ENCODE results near the gene ACTR3.

Gene ACTR3

GRCh38 chr2:113876503-113877387 lies 13.1 kb upstream of the ACTR3 start:
- no peak for DNase-seq

DNA sequence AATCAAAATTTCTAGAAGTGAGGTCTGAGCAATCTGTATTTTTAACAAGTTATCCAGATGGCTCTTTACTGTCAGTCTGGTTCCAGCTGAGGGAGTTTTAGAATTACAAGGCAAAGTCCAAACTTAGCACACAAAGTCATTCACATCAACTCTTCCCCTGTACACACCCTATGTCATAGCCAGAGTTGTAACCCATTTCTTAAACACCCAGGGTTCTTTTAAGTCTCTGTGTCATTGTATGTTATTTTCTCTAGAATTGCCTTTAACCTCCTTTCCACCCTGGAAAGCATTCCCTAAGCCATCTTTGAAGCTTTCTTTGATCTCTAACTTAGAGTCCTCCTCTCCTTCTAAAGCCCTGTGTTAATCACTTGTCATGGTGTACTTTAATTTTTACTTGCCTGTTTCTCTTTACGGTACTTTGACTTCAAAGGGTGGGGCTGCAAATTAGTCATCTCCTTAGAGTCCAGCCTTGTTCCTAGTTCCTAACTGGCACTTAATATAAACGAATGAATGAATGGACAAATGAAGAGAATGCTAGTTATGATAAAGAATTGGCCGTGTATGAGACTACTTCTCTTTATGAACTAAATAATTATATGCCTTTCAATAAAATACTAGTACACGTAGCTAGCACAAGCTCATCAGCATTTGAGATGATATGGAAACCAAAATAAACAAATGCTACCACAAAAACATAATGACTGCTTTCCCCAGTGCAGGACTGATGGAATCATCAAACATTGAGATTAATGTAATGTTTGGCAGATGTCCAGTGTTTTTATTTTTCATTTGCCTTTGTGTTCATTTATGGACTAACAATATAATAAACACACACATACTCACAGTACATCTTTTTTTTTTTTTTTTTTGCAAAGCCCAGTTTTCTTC lies 11.9 kb upstream of the ACTR3 start:
- no peak for DNase-seq

DNA sequence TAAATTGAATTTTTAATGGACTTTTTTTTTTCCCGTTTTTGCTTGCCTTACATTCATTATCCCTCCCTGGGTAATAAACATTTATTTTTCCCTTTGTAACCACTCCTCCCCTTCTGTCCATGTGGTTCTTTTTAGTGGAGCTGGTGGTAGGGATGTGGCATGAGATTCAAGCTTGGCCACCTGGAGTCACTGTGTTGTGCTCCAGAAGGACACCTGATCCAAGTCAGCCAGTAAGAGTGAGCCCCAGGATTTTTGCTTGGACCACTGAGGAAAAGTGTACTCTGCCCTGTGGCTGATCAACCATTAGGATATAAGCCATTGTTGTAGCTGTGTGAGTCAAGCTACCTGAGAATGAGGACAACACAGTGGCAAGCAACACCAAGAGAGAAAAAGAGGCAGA lies 11.1 kb upstream of the ACTR3 start:
- DNase-seq = no peak

DNA sequence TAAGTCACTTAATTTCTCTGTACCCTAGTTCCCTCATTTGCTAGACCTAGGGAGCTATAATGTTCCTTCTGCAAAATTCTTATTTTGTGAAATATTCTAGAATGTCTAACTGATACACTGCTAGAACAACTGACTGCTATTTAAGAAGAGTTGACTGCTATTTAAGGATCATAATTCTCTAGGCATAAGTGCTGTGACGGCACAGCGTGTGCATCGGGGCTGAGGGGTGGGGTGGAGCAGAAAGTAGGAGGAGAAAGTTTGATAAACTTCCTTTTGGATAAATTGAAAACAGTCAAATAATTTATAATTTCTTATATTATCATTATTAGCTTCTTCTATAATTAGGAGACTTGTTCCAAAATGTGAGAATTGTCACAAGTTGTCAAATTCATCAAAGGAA lies 10.4 kb upstream of the ACTR3 start:
- DNase-seq = no peak

DNA sequence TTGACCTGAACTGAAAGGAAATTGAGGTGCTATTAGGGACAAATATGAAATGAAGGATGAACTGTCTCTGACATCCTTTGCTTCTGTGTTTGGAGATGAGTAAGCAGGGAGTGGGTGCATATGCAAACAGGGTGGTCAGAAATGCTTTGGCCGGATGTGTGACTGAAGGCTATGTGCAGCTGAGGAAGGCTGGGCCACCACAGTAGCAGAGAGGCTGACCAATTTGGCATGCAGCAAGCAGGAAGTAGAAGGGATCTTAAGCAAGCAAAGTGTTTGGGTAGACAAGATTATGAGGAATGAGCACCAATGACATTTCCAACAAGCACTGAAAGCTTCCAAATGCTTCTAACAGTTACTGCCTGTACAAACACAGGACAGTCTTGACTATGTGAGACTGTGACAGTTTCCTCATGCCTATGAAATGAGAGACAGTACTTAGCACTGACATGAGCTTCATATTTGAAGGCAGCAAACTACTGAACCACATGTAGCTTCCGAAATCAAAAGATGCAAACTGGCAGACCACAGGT lies 3.3 kb upstream of the ACTR3 start:
- no peak for DNase-seq

DNA sequence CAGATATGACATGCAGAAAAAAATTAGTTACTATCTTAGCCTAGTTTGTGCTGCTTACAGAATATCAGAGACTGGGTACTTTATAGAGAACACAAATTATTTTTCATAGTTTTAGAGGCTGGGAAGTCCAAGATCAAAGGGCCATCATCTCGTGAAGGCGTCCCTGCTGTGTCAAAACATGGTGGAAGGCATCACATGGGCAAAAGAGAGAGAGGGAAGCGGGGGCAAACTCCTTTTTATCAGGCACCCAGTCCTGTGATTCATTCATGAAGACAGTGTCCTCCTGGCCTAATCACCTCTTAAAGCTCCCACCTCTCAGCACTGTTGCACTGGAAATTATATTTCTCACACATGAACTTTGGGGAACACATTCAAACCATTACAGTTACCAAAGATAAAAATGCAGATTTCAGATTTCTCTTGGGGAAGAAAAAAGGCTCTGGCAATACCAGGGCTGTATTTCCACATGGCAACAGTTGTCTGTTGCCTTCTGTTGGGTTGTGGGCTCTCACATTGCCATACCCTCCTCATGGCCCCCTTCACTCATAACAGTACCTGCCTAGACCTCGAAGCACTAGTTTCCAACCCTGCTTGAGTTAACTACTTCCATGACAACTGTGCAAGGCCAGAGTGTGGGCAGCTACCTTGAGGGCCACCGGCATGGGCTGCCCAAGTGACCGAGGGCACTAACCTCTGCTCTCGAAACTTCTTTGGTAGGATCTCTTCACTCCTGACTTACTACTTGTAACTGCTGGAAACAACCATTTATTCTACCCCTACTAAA lies 2.7 kb upstream of the ACTR3 start:
- DNase-seq = no peak

DNA sequence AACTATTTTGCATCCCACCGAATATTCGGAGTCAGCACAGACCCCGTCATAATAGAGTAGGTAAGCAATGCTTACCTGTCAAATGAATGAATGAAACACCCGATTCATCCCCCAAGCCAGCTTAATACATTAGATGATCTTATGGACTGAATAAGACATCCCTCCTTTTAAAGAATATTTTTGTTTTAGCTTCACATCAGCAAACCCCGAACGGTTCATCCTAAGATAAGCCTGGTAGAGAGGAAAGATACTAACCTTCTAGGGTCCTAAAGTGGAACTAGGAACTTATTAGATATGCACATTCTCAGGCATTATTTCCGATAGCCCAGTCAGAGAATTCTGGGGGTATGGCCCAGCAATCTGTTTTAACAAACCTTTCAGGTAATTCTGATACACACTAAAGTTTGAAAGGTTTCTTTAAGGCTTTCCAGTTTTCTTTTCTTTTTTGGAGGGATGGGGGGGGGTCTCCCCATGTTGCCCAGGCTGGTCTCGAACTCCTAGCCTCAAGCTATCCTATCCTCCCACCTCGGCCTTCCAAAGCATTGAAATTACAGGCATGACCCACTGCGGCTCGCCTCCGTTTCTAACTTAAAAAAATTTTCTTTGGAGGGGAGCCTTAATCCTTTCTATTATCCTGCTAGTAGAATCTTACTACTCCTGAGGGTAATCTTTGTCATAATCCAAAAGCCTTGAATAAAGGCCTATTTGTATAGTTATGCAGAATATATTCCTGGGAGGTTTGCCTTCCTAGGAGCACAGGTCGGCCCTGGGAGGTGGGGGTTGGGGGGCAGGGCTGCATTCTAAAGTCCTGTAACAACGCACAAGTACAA lies 1.0 kb upstream of the ACTR3 start:
- DNase-seq = peak; percentile 42

DNA sequence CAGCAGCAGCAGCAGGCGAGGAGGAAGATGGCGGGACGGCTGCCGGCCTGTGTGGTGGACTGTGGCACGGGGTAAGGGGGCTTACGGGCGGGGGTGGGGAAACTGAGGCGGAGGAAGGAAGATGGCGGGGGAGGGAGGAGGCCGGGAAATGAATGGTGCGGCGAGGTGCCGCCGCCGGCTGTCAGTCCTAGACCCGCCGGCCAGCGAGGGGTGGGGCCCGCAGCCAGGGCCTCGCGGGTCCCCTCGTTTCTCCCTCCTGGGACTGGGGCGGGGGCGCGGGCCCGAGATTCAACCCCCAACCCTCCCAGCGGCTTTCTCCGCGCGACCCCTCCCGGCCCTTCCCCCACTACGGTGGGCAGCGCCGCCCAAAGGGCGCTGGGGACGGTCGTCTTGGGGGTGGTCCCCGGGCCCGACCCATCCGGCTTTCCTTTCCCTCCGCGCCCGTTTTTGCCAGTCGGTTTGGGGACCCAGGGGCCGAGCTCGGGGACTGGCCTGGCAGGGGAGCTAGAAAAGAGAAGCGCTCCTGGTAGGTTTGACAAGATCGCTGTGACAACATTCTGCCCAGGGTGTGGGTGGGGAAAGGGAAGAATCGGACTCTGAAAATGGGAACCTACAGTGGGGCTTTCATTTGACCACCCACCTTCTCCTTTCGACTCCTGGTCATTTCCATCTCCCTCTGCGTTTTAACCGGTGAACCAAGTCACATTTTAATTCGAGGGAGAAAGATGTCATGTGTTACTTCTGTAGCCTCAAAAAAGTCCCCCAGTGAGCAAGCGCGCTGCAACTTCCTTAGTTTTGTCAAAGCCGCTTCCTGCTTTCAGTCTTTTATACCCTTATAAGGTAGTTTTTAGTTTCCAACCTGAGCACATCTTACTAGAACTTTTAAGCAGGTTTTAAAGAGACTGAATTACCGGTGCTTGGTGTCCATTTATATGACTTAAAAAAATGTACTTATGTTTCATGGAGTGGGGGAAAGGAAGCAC lies 655 bp downstream of the ACTR3 start:
- peak; percentile 27 for DNase-seq

- no peak for DNase-seq
Measured at GRCh38 chr2:113891265-113891959, 1.5 kb downstream of the ACTR3 start.

DNA sequence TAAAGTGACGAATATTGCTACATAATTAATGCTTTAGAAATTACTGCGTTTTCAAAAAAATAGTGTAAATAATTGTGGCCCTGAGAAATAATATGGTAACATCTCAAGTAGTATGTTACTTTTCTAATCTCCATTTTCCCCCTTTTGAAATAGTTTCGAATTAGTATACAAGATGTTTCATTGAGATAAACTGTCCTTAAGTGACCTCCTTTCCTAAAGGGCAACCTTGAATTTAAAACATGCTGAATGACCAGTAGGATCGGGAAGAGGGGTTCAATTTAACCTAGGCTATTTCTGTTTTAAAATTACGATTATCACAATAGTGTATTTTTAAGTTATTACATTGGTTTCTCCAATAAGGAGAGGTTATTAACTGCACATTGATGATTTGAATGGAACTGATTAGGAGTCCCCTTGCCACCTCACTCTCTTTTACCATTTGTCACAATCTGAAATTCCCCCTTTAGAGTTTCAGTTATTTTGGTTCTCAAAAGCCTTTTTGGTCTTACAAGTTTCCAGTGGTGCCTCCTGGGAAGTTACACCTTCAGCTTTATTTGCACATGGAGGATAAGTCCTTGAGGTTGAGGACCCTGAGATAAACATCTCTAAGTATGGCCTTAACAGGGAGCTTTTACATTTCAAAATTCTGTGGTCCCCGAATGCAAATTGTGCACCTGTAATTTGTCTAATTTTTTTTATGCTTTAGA lies 2.3 kb downstream of the ACTR3 start:
- DNase-seq = no peak

- no peak for DNase-seq
Measured at GRCh38 chr2:113894156-113894743, 4.4 kb downstream of the ACTR3 start.

- no peak for DNase-seq
Measured at GRCh38 chr2:113895301-113895700, 5.4 kb downstream of the ACTR3 start.

DNA sequence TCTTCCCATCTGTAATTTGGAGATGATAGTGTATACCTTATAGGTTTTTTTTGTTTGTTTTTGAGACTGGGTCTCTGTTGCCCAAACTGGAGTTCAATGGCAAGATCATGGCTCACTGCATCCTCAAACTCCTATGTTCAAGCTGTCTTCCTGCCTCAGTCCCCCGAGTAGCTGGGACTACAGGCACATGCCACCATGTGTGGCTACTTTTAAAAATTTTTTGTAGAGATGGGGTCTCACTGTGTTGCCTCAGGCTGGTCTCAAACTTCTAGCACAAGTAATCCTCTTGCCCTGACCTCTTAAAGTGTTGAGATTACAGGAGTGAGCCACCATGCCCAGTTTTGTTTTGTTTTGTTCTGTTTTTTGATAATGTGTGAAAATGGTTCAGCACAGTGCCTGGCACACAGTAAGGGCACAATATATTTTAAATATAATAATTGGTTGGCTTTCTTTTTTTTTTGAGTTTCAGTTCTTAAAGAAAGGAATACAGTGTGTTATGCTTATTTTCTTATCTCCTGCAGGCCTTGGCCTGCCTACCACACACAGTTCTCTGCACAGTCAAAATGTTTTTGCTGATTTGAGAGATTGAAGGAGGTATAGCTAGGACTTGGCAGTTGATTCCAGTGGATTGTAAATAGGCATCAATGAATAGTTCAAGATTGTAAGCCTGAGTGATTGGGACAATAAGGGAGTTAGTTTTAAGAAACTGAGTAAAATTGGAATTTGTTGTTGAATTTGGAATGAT lies 6.1 kb downstream of the ACTR3 start:
- DNase-seq = no peak

DNA sequence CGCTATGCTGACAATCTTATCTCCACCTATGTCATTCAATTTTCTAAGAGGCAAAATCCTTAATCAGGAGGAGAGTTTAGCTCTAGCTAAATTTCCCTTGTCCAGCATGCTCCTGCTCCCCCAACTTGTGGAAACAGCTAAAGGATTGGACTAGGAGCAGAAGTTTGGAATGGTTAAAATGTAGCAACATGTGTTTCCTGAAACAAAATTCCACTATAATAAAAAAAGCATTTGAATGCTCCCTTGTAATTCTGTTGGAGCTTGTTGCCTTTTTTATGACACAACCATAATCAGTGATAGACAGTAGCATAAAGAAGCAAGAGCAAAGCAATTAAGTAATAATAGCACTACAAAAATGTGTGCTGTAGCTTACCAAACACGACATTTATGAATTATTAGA lies 6.9 kb downstream of the ACTR3 start:
- no peak for DNase-seq

DNA sequence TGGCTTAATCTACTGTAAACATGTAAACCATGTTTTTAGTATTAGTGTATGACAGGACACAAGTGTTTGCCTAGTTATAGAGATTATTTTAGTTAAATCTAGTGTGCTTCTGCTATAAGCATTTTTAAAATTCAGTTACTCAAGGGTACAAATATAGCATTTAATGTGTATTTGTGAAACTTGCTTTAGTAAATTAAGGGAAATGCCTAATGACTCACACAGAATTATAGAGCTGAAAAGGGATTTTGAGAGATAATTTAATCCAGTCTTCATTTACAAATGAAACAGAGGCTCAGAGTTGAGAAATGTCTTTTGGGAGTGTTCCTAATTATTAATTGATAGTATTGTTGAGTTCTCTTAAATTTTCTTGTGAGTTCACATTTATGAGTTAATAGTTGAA lies 8.2 kb downstream of the ACTR3 start:
- no peak for DNase-seq

DNA sequence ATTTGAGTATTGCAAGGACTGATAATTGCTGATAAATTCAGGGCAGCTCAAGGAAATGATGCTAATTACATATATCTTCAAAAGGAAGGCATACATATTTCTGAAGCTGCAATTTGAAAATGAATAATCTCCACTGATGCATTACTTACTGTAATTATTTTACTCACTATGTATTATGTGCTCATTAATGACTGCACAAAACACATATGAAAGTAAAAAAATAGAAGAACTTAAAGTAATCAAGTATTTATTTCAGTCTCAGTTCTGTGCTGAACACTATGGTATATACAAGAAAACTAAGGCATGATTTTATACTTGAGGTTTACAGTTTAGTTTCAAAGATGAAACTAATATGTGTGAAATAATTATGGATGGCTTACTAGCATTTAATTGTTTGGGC lies 9.3 kb downstream of the ACTR3 start:
- DNase-seq = no peak

DNA sequence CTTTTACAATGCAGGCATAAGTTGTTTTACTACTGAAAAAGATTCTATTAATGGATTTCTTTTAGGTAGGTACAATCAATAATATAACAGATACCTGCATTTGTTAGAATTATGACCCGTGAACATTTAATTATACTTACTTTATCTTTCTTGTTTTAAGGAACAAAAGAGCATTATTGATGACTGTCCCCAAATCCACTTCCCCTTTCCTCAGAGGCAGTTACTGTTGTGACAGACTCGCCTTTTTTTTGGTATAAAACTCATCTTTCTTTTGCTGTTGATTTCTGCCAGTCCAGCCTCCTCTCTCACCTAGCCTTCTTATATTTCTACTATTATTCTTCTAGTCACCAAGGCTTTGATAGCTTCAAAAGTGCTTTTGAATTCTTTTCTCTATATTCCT lies 12.1 kb downstream of the ACTR3 start:
- DNase-seq = no peak

DNA sequence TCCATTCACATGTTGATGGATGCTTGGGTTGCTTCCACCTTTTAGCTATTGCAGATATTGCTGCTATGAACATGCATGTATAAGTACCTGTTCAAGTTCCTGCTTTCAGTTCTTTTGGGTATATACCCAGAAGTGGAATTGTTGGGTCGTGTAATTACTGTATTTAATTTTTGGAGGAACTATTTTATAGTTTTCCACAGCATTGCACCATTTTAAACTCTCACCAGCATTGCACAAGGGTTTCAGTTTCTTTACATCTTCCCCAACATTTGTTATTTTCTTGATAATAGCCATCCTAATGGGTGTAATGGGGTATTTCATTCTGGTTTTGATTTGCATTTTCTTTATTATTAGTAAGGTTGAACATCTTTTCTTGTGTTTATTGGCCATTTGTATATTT lies 16.0 kb downstream of the ACTR3 start:
- no peak for DNase-seq
